ENCODE measurements around the gene CTU1.

CTU1 gene

DNA sequence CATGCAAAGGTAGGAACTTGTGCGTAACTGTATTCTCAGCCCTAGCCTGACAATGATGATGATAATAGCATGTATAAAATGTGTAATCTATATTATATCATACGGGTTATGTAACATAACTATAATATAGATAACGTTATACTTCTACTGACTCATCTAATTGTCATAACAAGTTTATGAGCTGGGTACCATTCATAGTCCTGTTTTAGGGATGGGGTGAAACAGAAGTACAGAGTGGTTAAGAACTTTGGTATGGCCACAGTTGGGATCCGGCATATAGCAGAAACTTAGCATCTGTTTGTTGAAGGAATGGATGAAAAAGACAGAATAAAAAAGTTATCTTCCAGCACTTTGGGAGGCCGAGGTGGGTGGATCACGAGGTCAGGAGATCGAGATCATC, 5.2 kb downstream of the CTU1 start:
- no peak for DNase-seq

- DNase-seq, result no peak
Observed at GRCh38 chr19:51101171-51101865, 6.9 kb downstream of the CTU1 start.

DNA sequence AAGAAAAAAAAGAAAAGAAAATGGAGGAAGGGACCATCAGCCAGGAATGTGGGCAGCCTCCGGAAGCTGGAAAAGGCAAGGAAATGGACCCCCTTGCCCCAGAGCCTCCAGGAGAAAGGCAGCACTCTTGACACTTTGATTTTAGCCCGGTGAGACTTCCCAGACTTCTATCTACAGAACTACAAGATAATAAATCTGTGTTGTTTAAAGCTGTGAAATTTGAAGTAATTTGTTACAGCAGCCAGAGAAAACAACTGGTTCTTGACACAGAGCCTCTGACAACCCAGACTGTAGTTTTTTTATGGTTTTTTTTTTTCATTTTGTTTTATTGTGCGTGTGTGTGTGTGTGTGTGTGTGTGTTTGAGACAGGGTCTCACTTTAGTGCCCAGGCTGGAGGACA, 7.6 kb downstream of the CTU1 start:
- no peak for DNase-seq

DNA sequence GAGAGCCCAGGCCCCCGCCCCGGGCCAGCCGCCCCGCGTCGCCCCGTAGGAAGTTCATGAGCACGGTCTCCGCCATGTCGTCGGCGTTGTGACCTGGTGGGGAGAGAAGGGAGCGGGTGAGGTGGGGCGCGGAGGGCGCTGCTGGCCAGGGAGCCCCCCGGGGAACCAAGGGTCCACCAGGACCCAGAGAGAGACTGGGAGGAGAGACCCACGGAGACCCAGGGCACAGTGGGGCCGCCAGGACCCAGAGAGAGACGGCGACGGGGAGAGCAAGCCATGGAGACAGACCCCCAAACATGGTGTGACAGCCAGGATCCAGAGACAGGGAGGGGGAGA, 9.2 kb downstream of the CTU1 start:
- DNase-seq, result no peak

GRCh38 chr19:51098365-51099046, 9.7 kb downstream of the CTU1 start:
- DNase-seq, result peak; percentile 49

DNA sequence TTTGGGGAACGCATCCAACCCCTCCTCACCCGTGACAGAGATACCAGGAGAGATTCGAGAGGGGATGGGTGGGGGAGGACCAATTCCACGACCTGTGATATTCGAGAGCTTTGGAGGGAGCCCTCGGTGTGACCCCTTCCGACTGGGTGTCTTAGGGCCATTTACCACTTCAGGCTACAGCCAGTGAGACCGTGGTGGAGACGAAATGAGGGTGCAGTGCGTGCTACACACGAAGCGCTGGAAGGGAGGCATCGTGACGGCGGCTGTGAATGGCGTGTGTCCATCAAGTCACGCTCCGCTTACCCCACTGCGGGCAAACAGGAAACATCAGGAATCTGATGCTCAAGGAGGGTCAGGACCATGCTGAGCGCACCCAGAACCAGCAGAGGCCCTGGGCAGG, 10.4 kb downstream of the CTU1 start:
- no peak for DNase-seq

GRCh38 chr19:51097166-51097738, 11.0 kb downstream of the CTU1 start:
- peak; percentile 69 for DNase-seq

- peak; percentile 13 for DNase-seq
Observed at GRCh38 chr19:51096473-51097165, 11.6 kb downstream of the CTU1 start.

DNA sequence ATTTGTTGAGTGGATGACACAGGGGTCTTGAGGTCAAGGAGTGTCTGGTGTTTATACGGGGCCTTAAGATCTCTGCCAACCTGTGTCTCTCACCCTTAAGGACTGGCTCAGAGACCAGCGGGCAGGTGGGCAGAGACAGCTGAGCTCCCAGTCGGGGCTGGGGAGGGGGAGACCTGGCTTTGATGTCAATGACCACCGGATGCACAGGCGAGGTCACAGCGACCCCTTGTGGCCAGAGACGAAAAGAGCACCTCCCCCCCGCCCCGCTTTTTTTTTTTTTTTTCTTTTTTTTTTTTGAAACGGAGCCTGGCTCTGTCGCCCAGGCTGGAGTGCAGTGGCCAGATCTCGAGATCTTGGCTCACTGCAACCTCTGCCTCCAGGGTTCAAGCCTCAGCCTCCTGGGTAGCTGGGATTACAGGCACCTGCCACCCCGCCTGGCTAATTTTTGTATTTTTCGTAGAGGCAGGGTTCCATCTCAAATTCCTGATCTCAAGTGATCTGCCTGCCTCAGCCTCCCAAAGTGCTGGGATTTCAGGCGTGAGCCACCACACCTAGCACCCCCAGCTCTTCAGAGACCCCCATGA, 13.4 kb downstream of the CTU1 start:
- peak; percentile 23 for DNase-seq

- no peak for DNase-seq
Observed at GRCh38 chr19:51093510-51094345, 14.5 kb downstream of the CTU1 start.

GRCh38 chr19:51093101-51093500, 15.1 kb downstream of the CTU1 start:
- no peak for DNase-seq

DNA sequence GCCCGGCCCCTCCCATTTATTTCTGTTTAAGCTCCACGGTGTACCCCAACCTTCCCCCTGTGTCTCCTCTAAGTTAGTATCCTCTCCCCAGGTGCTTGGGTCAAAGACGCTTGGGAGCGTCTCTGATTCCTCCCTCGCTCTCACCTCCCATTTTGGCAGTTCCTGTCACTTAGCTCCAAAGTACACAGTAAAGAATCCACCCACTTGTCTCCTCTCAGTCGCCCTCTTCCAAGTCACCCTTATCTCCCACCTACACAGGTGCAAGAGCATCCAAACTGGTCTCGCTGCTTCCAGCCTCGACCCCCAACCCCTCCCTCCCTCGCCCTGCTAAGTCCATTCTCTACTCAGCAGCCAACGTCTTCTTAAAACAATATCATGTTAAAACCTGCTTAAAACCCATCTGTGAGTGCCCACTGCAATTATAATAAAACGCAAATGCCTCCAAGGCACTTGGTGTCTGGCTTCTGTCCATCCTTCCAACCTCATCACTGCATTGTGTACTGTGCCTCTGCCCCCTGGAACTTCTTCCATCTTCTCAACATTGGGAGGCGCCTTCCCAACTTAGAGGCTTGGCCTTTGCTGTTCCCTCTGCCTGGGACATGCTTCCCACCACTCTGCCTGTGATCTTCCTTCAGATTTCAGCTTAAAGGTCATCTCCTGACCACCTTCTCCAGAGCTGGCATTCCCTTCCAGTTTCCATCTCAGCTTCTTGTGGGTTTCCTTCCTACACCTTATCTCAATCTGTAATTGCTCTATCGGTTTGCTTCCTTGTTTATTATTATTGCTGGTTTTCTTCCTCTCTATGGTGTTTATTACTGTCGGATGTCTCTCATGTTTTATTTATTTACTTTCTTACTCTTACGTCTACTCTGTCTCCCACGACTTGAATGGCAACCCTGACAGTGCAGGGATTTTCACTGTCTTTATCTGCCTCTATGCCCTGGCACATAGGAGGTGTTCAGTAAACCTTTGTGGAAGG, 16.0 kb downstream of the CTU1 start:
- DNase-seq, result no peak

- no peak for DNase-seq
Observed at GRCh38 chr19:51091126-51091525, 17.1 kb downstream of the CTU1 start.

DNA sequence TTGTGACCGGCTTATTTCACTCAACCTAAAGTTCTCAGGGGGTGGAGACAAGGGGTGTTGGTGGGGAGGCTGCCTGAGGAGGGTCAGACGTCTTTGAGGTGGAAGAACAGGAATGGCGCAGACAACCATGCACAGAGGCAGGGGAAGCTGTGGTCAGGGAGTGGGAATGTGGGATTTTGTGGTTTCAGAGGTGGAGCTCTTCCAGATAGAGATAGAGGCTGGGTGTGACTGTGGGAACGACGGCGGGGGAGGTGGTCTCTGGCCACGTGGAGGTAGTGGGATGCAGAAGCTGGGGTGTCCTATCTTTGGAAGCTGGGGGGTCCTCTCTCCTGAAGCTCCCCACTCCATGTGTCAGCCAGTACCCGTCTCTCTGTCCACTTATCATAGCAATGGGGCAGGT, 17.7 kb downstream of the CTU1 start:
- DNase-seq, result no peak

DNA sequence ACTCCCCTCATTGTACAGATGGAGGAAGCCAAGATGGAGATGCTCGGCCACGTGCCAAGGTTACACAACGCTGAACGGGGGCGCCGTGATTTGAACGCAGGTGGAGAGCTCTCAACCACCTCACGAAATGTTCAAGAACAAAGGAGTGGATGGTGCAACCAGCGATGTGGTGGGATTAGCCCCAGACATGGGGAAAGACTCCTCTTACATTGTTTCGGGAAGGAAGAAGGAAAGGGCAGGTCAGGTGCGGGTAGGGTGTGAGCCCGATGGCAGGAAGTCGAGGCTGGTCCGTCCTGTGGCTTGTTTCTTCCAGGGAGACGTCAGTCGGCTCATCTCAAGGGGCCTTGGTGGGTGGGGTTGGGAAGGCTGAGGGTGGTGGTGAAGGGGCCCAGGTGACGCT, 18.4 kb downstream of the CTU1 start:
- no peak for DNase-seq

- no peak for DNase-seq
Observed at GRCh38 chr19:51086153-51086850, 21.9 kb downstream of the CTU1 start.

GRCh38 chr19:51084505-51084904, 23.7 kb downstream of the CTU1 start:
- DNase-seq, result no peak

DNA sequence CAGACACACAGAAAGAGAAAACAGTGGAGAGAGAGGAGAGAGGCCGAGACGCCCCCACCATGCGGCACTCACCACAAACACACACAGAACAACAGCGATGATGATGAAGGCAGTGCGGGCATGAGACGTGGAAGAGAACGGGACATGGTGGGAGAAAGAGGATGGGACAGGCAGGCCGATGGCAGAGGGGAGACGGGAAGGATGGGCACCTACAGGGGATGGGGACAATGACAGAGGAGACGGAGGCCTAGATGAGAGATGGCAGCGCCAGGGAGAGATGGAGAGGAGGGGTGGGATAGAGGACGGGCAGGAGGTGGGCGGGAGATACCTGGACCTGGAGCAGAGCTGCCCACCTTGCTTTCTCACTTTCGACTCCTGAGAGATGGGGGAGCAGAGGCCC, 24.4 kb downstream of the CTU1 start:
- no peak for DNase-seq

- DNase-seq, result no peak
Observed at GRCh38 chr19:51083181-51083580, 25.0 kb downstream of the CTU1 start.

GRCh38 chr19:51082611-51083010, 25.6 kb downstream of the CTU1 start, which contains the start of gene KLK14:
TSS of gene KLK14 (minus strand) at chr19:51082887. CDS start at chr19:51082614, 273 bp downstream.
- no peak for DNase-seq

DNA sequence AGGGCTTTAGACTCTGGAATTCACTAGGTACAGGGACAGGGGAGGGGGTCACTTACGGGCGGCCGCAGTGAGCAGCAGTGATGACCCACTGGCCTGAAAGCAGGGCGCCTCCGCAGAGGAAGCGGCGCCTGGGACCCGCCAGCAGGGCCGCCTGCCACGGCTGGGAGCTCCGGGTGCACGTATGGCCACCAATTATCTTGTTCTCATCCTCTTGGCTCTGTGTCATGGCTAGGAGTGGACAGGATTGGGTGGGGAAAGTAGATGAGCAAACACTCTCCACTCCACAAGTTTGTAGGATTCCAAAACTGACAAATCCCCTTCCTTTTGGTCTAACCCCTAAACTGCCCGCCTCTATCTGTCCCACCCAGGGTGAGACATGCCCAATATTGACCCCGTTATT, 26.7 kb downstream of the CTU1 start:
- no peak for DNase-seq

Measured in CD4-positive, alpha-beta T cell treated with Interleukin-21 for 1 hour (primary cell).